Right lobe of liver (tissue), 6 donors: ENCODE results near the gene CCNG1. TPM values are rescaled to one million over a fixed set of nuclear protein-coding genes. Genes with fewer than 3 reads are reported as not detected.
A peak's percentile ranks its signal among the peaks of the same experiment; 100 is the strongest.

Source experiments
- ATAC-seq, 4 donors: fragments of 200-7000 bp; cut with Tn5 transposase; one replicate each; pipeline ENCODE4 v1.9.1; 2020; ENCODE audit warnings: mild to moderate bottlenecking in 4 of 4, moderate library complexity in 4 of 4
- DNase-seq, 3 donors: peaks; one replicate each; pipeline ENCODE4 v3.0.0-alpha.2; 2020
- H3K27ac ChIP-seq, 3 donors: fragments of 200-600 bp; one replicate each; pipeline ENCODE4 v1.8.0; 2022
- H3K27me3 ChIP-seq, 2 donors: fragments of 200-600 bp; one replicate each; pipeline ENCODE4 v1.8.0; 2022
- H3K36me3 ChIP-seq, 4 donors: fragments of 200-600 bp; sonication (generic) in 1 of 4; one replicate each; pipeline versions ENCODE4 v1.5.1 to v1.8.0; 2017 to 2022; ENCODE audit warnings: control low read depth in 1 of 4
- H3K4me1 ChIP-seq, 4 donors: fragments of 200-600 bp; sonication (generic) in 1 of 4; one replicate each; pipeline versions ENCODE4 v1.5.1 to v1.8.0; 2017 to 2022; ENCODE audit warnings: control low read depth in 1 of 4
- H3K4me3 ChIP-seq, 3 donors: fragments of 200-600 bp; one replicate each; pipeline ENCODE4 v1.8.0; 2022
- H3K9me3 ChIP-seq, 4 donors: fragments of 200-600 bp; sonication (generic) in 1 of 4; one replicate each; pipeline versions ENCODE4 v1.5.1 to v1.8.0; 2017 to 2022; ENCODE audit warnings: control low read depth in 1 of 4
- CTCF ChIP-seq, 4 donors: fragments of 200-600 bp in 3 of 4; fragments of 450-650 bp in 1 of 4; IDR thresholded peaks; one replicate each; pipeline versions ENCODE4 v1.5.1 to v1.8.0; 2016 to 2022; ENCODE audit warnings: antibody characterized with exemption in 4 of 4, mild to moderate bottlenecking in 2 of 4
- POLR2A ChIP-seq: fragments of 450-650 bp; IDR thresholded peaks from one replicate; pipeline ENCODE4 v1.6.1; 2017; ENCODE audit warnings: antibody characterized with exemption, mild to moderate bottlenecking
- WGBS: methylation state at CpG from one replicate; pipeline ENCODE4 v1.1.6; 2018; ENCODE audit warnings: low coverage, low lambda C conversion rate; ENCODE audit not compliant: insufficient coverage; ENCODE audit errors: missing lambda C conversion rate; 5-methylcytosine and 5-hydroxymethylcytosine counted together
- intact Hi-C, 2 donors: fragments of 100-400 bp; cut with DNase I; formaldehyde crosslinking; loops; one replicate each; pipeline versions ENCODE4 v1.11.2 to v1.14.1; 2022
- total RNA-seq, 6 experiments: library from RNA; depleted of rRNA in 2 of 6; stranded (reverse); fragments of >200 nt in 2 of 6; fragmentation: NEBNext Ultra II Directional in 3 of 6; extraction: Animal tissue kit (Norgen Biotek cat#: 25700) in 3 of 6; gene quantifications; one replicate each; pipeline versions ENCODE4 v1.1.0 to v1.2.4, GENCODE V29; 2016 to 2023
- donor health status: DM: no; HTN: yes; CAD: no.
- donor health status: DM: no; HTN: no; CAD: no.
- donor health status: DM: no; HTN: no; CAD: no.
- donor health status: DM: no; HTN: yes; CAD: no.
- donor health status: DM: no; HTN: yes; CAD: no.

Gene CCNG1
- total RNA-seq, 6 experiments from 2014 or later: 47.7 to 146 (median 80.1) TPM

- H3K36me3 ChIP-seq: no peaks in the 10 kb centered on the region
- DNase-seq (no peak), ATAC-seq (no peak)
- H3K4me3 ChIP-seq: no peak overlapping the region
- H3K27me3 ChIP-seq: no peaks in the 10 kb centered on the region
- no peaks in the 10 kb centered on the region for H3K4me1 ChIP-seq
- H3K27ac ChIP-seq: no peak overlapping the region
- no peaks in the 10 kb centered on the region for H3K9me3 ChIP-seq
- 77% methylated on average over 4 of the region's 4 CpGs for WGBS
- no peak for TF ChIP-seq CTCF (IDR thresholded peaks at IDR 0.05)
- TF ChIP-seq POLR2A: no peak
- intact Hi-C loops: no loop called here
Observed at GRCh38 chr5:163467682-163468081, 30.3 kb downstream of the CCNG1 start.

GRCh38 chr5:163473635-163474243 lies 36.3 kb downstream of the CCNG1 start:
- H3K4me1 ChIP-seq: no peaks in the 10 kb centered on the region
- no peaks in the 10 kb centered on the region for H3K27me3 ChIP-seq
- H3K9me3 ChIP-seq: no peaks in the 10 kb centered on the region
- WGBS: 86% methylated on average over 3 of the region's 3 CpGs
- ATAC-seq (peak in 2 of 4 donors; percentile 55 to 60), DNase-seq (no peak)
- intact Hi-C loops: no loop called here
- no peaks in the 10 kb centered on the region for H3K36me3 ChIP-seq
- H3K27ac ChIP-seq: no peak overlapping the region
- TF ChIP-seq CTCF (IDR thresholded peaks at IDR 0.05) (peak in 3 of 4 donors; percentile 30 to 51 (median 35)), POLR2A (no peak)
- H3K4me3 ChIP-seq: no peak overlapping the region

- no peaks in the 10 kb centered on the region for H3K4me1 ChIP-seq
- ATAC-seq: no peak
- TF ChIP-seq CTCF (IDR thresholded peaks at IDR 0.05) (no peak), POLR2A (no peak)
- 88% methylated on average over 2 of the region's 2 CpGs for WGBS
- H3K27ac ChIP-seq: no peak overlapping the region
- intact Hi-C loops: no loop called here
- H3K36me3 ChIP-seq: no peaks in the 10 kb centered on the region
- H3K27me3 ChIP-seq: no peaks in the 10 kb centered on the region
- no peak overlapping the region for H3K4me3 ChIP-seq
- H3K9me3 ChIP-seq: no peaks in the 10 kb centered on the region
- no peak for DNase-seq
Observed at GRCh38 chr5:163475411-163475810, 38.0 kb downstream of the CCNG1 start.

- DNase-seq (no peak), ATAC-seq (no peak)
- H3K36me3 ChIP-seq: no peaks in the 10 kb centered on the region
- TF ChIP-seq CTCF (IDR thresholded peaks at IDR 0.05) (no peak), POLR2A (no peak)
- H3K27me3 ChIP-seq: no peaks in the 10 kb centered on the region
- no peaks in the 10 kb centered on the region for H3K9me3 ChIP-seq
- H3K27ac ChIP-seq: no peak overlapping the region
- WGBS: 88% methylated on average over 1 of the region's 2 CpGs
- H3K4me1 ChIP-seq: no peaks in the 10 kb centered on the region
- intact Hi-C loops: no loop called here
- no peak overlapping the region for H3K4me3 ChIP-seq
Observed at GRCh38 chr5:163478126-163478981, 41.0 kb downstream of the CCNG1 start.
